ENCODE results near the gene GALNT5. TPM values are rescaled to one million over a fixed set of nuclear protein-coding genes. Genes with fewer than 3 reads are reported as not detected.
A peak's percentile ranks its signal among the peaks of the same experiment; 100 is the strongest.
"Not testable (repeated sequence)": the region's sequence is repeated elsewhere in the genome, so short reads cannot be mapped to it uniquely, and the experiment has no call there.

The GALNT5 gene
- total RNA-seq, 1 experiment from 2014 or later: 0.04 TPM

DNA sequence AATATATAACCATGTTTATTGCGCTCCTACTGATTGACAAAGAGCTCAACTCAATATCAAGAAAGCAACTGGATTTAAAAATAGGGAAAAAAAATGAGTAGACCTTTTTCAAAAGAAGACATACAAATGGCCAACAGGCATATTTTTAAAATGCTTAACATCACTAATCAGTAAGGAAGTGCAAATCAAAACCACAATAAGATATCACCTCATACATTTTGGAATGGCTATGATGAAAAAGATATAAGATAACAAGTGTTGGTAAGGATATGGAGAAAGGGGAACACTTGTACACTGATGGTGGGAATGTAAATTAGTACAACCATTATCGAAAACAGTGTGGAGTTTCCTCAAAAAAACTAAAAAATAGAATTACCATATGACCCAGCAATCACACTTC, 5.6 kb upstream of the GALNT5 start:
- no peak for DNase-seq (ENCODE audit: low spot score)

DNA sequence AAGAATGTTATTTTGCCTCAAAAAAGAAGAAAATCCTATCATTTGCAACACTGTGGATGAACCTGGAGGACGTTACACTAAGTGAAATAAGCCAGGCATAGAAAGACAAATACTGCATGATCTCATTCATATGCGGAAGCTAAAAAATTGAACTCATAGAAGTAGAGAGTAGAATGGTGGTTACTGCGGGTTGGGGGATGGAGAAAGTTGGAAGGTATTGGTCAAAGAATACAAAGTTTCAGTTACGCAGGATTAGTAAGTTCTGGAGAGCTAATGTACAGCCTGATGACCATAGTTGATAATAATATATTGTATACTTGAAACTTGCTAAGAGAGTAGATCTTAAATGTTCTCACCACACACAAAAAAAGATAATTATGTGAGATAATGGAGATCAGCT, 5.0 kb upstream of the GALNT5 start:
- DNase-seq (ENCODE audit: low spot score): no peak

- DNase-seq (ENCODE audit: low spot score): no peak
Measured at GRCh38 chr2:157254041-157254440, 3.5 kb upstream of the GALNT5 start.

DNA sequence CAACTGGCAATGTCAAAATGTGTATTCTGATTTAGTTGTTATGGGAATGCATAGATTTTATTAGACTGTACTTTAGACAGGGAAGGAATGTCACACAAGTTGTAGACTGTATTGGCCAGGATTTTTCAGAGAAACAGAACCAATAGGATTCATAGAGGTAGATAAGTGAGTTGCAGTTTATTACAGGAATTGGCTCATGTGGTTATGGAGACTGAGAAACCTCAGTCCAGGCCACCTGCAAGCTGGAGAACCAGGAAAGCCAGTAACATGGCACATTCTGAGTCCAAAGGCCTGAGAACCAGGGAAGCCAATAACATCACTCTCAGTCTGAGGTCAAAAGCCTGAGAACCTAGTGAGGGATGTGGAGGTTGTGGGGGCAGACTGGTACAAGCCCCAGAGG, 1.8 kb upstream of the GALNT5 start:
- DNase-seq (ENCODE audit: low spot score): no peak

DNA sequence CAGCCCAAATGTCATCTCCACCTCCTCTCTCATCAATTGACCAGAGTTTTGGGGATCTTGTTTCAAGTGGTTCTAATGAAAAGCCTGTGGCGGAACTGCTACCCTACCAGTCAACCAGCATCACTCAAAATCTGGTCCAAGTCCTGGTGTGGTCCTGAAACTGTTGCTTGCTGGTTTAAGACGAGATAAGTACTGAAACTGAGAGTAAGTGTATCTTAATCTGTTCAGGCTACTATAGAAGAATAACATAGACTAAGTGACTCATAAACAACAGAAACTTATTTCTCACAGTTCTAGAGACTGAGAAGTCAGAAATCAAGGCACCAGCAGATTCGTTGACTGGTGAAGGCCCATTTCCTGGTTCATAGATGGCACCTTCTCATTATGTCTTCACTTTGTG, 879 bp upstream of the GALNT5 start:
- no peak for DNase-seq (ENCODE audit: low spot score)

DNA sequence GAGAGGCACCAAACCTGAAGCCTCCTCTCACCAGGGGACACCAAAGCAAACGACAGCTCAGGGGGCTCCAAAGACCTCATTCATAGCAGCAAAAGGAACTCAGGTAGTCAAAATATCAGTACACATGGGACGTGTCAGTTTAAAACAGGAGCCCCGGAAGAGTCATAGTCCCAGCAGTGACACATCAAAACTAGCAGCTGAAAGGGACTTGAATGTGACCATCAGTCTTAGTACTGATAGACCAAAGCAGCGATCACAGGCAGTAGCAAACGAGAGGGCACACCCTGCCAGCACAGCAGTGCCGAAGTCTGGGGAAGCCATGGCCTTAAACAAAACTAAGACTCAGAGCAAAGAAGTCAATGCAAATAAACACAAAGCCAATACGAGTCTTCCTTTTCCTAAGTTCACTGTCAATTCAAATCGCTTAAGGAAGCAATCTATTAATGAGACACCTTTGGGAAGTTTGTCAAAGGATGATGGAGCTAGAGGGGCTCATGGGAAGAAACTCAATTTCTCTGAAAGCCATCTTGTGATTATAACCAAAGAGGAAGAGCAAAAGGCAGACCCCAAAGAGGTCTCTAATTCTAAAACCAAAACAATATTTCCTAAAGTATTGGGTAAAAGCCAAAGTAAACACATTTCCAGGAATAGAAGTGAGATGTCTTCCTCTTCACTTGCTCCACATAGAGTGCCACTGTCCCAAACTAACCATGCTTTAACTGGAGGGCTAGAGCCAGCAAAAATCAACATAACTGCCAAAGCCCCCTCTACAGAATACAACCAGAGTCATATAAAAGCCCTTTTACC, 1.2 kb downstream of the GALNT5 start:
- no peak for DNase-seq (ENCODE audit: low spot score)

DNA sequence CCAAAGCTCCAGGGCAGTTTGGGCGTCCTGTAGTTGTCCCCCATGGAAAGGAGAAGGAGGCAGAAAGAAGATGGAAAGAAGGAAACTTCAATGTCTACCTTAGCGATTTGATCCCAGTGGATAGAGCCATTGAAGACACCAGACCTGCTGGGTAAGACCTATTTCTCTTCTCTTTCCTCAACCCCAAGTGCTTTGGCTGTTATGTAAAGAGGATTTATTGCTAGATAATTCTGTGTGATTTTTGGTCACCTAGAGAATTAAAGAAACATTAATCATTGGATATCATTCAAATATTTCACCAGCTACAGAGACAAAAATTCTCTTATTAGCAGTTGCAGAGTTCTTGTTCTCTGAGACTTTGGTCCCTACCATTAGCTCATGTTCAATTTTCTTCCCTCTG, 1.9 kb downstream of the GALNT5 start:
- no peak for DNase-seq (ENCODE audit: low spot score)

GRCh38 chr2:157259960-157260359, 2.5 kb downstream of the GALNT5 start:
- DNase-seq (ENCODE audit: low spot score): no peak

DNA sequence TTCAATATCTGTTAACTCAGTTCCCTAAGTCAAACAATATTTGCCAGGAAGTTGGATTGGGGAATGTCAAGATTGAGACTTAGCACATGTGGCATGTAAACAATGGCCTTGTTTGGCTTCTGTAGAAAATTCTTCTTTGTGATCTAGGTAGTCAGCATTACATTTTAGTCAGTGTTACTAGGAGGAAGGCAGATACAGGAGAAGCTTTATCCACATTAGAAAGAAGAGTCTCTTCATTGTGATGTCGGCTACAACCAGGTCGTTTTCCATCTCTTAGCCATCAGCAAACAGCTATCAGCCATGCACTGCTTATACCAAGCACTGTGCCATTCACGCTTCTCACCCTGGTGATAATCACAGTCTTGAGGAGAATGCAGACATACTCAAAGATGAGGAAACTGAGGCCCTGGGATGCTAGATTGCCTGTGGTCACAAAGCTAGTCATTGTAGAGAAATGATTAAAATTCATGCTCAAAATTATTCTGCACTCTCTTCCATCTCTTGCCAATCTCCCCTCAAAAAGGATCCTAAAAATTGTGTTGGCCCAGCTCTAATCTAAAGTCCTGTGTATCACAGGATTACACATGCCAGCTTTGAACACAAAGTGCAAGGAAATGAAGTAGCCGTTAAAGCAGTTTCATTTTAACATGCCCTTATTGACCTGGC, 3.2 kb downstream of the GALNT5 start:
- no peak for DNase-seq (ENCODE audit: low spot score)

DNA sequence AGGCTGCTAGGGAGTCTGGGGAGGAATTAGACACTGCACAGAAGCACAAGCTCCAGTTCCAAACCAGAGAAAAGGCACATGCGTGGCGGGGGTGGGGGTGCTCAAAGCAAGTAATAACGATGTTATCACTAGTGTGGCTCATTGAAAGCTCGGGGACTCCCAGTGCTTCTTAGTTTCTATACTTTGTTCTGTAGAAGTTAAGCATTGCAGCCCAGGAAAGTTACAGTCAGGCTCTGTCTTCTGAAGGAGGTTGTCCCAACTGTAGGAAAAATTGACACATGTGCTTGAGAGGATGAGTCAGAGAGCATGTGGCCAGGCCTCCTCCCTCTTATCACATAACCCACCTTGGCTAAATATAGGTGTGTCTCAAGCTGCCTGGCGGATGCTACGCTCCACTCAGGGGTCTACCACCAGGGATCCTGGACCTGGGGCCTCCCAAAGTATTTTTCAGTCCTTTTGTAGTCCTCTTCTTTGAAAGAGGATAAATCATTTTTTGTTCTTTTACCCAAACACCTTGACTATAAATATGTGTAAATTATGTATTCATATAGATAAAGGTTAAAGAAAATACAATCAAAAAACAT, 3.8 kb downstream of the GALNT5 start:
- peak; percentile 43 for DNase-seq (ENCODE audit: low spot score)

- DNase-seq (ENCODE audit: low spot score): no peak
Measured at GRCh38 chr2:157262248-157262647, 4.7 kb downstream of the GALNT5 start.

DNA sequence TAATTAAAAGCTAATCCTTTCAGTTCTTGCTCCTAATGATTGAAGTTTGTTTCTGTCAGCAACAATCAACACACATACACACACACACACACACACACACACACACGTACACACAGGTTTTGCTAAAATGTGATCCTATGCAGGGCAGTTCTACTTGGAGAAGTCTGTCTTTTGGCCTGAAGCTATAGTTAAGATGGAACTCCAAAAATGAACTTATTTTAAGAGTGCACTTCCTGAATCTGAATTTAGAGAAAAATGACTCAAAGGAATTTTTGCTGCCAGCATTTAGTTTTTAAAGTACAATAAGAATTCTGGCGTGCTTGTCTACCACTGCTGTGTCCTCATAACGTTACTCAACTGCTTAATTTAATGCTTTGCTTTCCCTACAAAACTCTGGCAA, 6.6 kb downstream of the GALNT5 start:
- DNase-seq (ENCODE audit: low spot score): no peak

DNA sequence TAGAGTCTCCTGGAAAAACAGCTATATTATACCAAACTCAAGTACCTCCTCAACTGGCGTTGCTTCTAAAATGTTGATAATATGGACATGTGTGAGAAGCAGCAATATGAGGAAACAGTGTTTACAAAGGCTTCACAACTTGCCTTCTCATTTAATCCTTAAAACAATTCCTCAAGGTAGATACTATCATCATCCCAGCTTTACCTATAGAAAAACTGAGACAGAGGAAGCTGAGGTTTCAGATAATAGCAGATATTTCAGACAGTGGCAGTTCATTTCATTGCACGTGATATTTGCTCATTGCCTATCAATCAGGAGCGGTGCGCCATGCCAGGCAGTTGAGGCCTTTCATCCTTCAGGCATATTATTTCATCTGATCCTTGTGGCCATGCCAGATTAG, 8.3 kb downstream of the GALNT5 start:
- no peak for DNase-seq (ENCODE audit: low spot score)

DNA sequence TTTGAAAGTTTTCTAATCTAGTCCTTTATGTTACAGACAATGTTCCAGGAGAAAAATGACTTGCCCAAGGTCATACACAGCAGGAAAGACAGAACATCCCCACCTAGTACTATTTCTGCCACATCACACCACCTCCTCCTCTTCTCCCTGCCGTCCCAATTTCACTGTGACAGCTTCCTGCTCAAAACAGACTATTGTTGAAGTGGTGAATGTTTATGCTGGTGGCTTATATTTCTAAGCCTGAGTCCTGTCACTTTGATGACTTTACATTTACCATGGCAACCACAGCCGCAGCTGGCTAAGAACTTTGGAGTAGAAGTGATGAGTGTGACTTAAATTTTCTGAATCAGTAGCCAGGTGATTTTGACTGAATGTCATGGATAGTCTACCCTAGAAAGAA, 10.0 kb downstream of the GALNT5 start:
- peak; percentile 7 for DNase-seq (ENCODE audit: low spot score)

DNA sequence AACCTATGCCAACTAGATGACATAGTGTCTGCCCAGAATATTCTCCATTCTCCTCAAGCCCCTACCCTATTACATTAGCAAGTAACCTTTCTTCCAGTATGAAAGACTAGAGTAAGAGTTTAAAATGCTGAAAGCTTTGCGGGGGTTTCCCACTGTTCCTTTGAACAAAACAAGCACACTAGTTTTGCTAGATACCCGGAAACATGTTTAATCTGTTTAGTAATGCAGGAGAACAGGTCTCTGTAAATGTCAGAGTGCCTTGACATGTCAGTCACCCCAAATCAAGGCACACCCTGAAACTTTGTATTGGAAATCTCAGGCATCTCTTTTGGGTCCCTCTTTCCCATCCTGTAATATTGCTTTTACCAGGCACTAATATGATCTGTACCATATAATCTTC, 11.6 kb downstream of the GALNT5 start:
- no peak for DNase-seq (ENCODE audit: low spot score)

DNA sequence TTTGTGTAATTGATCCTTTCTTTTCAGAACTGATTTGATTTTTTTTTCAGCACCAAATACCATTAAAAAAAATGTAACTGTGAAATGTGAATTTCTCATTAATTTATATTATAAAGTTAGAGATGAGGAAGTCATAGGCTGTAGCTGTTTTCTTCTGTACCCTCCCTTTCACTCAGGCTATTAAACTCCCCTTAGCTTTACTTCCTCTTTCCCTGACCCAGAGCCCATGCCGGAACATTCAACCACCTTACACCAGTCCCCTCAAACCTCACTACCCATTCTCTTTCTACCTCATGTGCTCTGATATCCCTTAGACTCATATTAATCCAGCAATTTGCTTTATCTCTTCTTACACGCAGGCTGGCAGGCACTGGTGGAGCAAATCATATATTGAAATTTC, 12.4 kb downstream of the GALNT5 start:
- DNase-seq (ENCODE audit: low spot score): no peak

- no peak for DNase-seq (ENCODE audit: low spot score)
Measured at GRCh38 chr2:157271590-157272203, 14.2 kb downstream of the GALNT5 start.

DNA sequence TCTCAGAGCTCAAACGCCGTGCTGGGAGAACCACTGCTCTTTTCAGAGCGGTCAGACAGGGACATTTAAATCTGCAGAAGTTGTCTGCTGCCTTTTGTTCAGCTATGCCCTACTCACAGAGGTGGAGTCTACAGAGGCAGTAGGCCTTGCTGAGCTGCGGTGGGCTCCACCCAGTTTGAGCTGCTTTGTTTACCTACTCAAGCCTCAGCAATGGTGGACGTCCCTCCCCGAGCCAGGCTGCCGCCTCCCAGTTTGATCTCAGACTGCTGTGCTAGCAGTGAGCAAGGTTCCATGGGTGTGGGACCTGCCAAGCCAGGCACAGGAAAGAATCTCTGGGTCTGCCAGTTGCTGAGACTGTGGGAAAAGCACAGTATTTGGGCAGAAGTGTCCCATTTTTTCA, 21.8 kb downstream of the GALNT5 start:
- DNase-seq (ENCODE audit: low spot score): not testable (repeated sequence)

DNA sequence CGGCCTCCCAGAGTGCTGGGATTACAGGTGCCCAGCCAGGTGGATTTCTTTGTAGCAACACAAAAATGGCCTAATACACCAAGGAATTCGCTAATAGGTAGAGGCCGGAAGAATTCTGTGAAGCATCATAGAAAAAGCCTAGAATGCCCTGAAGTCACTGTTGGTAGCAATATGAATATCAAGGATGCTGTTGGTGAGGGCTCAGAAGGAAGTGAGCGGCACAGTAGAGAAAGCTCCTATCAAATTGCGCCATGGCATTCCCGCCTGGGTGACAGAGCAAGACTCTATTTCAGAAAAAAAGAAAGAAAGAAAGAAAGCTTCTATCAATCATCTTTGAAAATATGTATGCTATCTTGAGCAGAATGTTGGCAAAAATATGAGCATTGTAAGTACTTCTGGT, 23.8 kb downstream of the GALNT5 start:
- no peak for DNase-seq (ENCODE audit: low spot score)

- no peak for DNase-seq (ENCODE audit: low spot score)
Measured at GRCh38 chr2:157283468-157283867, 26.0 kb downstream of the GALNT5 start.

DNA sequence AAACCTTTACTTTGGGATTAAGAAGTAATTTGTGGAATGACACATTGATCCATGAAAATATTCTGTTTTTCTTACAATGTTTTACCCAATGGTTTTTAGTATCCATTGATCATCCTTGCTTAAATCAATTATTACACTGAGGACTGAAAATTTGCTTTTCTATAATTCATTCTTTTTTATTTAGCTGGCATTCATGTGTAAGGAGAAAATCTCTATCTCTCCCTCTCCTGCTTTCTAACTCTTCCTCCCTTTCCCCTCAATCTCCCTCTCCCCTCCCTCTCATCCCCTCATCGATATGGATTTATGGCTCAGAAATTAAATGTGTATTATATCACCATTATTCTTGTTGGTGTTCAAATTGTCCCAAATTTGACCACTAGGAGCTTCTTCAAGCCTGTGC, 29.7 kb downstream of the GALNT5 start:
- no peak for DNase-seq (ENCODE audit: low spot score)

- no peak for DNase-seq (ENCODE audit: low spot score)
Measured at GRCh38 chr2:157290525-157290924, 33.0 kb downstream of the GALNT5 start.

DNA sequence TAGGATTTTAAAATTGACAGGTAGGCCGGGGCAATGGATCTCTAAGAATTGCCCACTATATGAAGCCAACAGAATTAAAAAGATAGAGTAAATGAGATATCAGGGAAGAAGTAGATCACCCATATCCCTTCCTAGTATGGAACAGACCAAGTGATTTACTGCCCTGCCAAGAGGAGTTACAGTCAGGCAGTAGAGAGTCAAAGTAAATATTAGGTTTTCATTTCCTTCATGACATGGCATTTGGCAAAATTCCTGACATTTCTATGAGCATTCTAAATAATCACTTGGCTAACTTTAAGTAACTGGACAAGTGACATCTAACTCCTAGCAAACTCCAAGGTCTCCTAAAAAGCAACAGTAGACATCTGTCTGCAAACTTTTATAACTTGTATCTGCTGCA, 33.5 kb downstream of the GALNT5 start:
- DNase-seq (ENCODE audit: low spot score): no peak
